Measurements from ENCODE around the gene ADARB1. TPM values are rescaled to one million over a fixed set of nuclear protein-coding genes. Genes with fewer than 3 reads are reported as not detected.

ADARB1 gene
- total and polyA plus RNA-seq, 9 of the 15 experiments (the other 6 are each of a cell fraction or from before 2014, with no cell fraction given), result 6.7 to 16.0 (median 8.3) TPM

GRCh38 chr21:45067462-45068285 is 6.7 kb upstream of the ADARB1 start (continued):
- TF ChIP-seq ZNF174 (CRISPR knock-in tag; IDR thresholded peaks at IDR 0.05) (no peak), ZNF444 (CRISPR knock-in tag; IDR thresholded peaks at IDR 0.05) (no peak), ZNF707 (CRISPR knock-in tag; conservative IDR thresholded peaks at IDR 0.05) (no peak), CEBPZ (IDR thresholded peaks at IDR 0.05; ENCODE audit: borderline replicate concordance, low read depth, low read length) (no peak), ZFP1 (CRISPR knock-in tag; IDR thresholded peaks at IDR 0.05) (no peak), TOE1 (IDR thresholded peaks at IDR 0.05; ENCODE audit: borderline replicate concordance) (peak; percentile 83; the same call in 1 of the 2 replicates), TOE1 (CRISPR knock-in tag; IDR thresholded peaks at IDR 0.05; ENCODE audit: borderline replicate concordance, low read depth) (no peak), DIDO1 (tag; IDR thresholded peaks at IDR 0.05; ENCODE audit: low read depth) (peak; percentile 86), ZNF318 (IDR thresholded peaks at IDR 0.05; ENCODE audit: borderline replicate concordance in 1 of 2, low read depth in 1 of 2) (peak in 1 of 2 experiments; percentile 99; a peak in 2 of 4 replicates), DACH1 (IDR thresholded peaks at IDR 0.05; ENCODE audit: partially characterized antibody) (peak; percentile 84), BCLAF1 (IDR thresholded peaks at IDR 0.05; ENCODE audit: borderline replicate concordance in 1 of 2, control insufficient read depth in 1 of 2, low read depth in 2 of 2, low read length in 1 of 2) (no peak)

Measured in K562 (cell line).